Measurements from ENCODE around the gene AFAP1.

Gene AFAP1

DNA sequence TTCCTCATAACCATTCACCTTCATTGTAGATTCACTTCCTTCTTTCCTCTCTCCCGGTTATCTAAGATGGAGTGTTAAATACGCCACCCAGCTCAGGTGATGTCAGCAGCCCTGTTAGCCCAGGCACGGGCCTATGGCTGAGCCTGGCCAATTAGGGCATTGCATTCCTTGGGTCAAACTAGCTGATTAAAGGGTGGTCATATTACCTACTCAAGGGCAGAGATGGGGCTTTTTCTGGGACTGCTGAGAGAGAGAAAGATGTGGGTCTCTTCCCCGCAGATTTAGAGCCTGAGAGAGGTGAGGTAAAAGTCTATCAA, 39.9 kb upstream of the AFAP1 start:
- Histone ChIP-seq H3K9me3 (ENCODE audit: insufficient read depth, low read depth, low read length) (no peaks in the 10 kb centered on the region; the same call in 1 of the 2 replicates), H3K4me1 (ENCODE audit: insufficient read depth, low read length, poor library complexity, severe bottlenecking) (no peaks in the 10 kb centered on the region), H3F3A (ENCODE audit: low read depth) (no peaks in the 10 kb centered on the region), H3K79me2 (ENCODE audit: insufficient read depth, low read length) (no peaks in the 10 kb centered on the region), H3K4me2 (ENCODE audit: low read depth, low read length, poor library complexity, severe bottlenecking) (no peak overlapping the region), H3K9ac (ENCODE audit: low read depth, low read length, poor library complexity, severe bottlenecking) (no peak overlapping the region), H2AFZ (ENCODE audit: low read length) (no peak overlapping the region), H3K9me2 (replicated peaks; ENCODE audit: low read depth, low read length) (no peaks in the 10 kb centered on the region), H4K20me1 (ENCODE audit: insufficient read depth, low read length, poor library complexity, severe bottlenecking) (no peaks in the 10 kb centered on the region), H3K4me3 (ENCODE audit: low read length, poor library complexity, severe bottlenecking) (no peak overlapping the region), H3K27me3 (ENCODE audit: insufficient read depth, low read length, poor library complexity, severe bottlenecking) (no peaks in the 10 kb centered on the region), H3K36me3 (ENCODE audit: insufficient read depth, low read length) (no peaks in the 10 kb centered on the region)
- TF ChIP-seq EZH2phosphoT487 (IDR thresholded peaks at IDR 0.05; ENCODE audit: borderline replicate concordance) = no peak
- TF ChIP-seq, protein P1, sequence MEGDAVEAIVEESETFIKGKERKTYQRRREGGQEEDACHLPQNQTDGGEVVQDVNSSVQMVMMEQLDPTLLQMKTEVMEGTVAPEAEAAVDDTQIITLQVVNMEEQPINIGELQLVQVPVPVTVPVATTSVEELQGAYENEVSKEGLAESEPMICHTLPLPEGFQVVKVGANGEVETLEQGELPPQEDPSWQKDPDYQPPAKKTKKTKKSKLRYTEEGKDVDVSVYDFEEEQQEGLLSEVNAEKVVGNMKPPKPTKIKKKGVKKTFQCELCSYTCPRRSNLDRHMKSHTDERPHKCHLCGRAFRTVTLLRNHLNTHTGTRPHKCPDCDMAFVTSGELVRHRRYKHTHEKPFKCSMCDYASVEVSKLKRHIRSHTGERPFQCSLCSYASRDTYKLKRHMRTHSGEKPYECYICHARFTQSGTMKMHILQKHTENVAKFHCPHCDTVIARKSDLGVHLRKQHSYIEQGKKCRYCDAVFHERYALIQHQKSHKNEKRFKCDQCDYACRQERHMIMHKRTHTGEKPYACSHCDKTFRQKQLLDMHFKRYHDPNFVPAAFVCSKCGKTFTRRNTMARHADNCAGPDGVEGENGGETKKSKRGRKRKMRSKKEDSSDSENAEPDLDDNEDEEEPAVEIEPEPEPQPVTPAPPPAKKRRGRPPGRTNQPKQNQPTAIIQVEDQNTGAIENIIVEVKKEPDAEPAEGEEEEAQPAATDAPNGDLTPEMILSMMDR (conservative IDR thresholded peaks at IDR 0.05; ENCODE audit: low read length) = no peak

DNA sequence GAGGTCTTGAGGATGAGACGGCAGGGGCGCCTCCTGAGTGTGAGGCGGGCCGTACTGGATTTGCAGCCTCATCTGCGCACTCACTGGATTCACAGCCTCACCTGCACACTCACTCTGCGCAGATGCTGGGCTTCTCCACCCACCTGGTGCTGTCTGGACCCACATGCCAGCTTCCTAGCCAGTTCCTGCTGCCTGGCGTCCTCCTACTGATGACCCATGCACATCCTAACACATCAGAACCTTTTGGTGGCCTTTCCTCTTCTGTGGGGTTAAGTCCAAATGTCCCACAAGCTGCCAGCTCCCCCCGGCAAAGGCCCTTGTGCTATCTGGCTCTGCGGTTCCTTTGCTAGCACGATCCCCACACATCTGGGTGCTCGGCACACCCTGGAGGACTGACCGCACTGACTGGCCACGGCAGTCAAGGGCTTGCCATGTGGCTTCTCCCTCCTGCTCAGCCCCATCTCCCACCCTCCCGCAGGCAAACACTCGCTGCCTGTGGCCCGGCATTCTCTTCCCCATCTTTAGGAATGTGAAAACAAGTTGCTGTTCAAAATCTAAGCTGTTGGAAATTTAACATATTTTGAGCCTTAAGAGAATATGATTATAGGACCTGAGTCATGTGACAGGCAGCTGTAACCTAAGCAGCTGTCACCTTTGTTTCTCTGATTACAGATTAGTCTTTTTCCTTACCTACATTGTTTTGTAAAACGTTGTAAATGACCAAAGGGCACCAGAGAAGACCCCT, 39.4 kb upstream of the AFAP1 start:
- Histone ChIP-seq H3K9ac (ENCODE audit: low read depth, low read length, poor library complexity, severe bottlenecking) (no peak overlapping the region), H3K4me3 (ENCODE audit: low read length, poor library complexity, severe bottlenecking) (no peak overlapping the region), H3K9me2 (replicated peaks; ENCODE audit: low read depth, low read length) (no peaks in the 10 kb centered on the region), H3K4me2 (ENCODE audit: low read depth, low read length, poor library complexity, severe bottlenecking) (no peak overlapping the region), H3K9me3 (ENCODE audit: insufficient read depth, low read depth, low read length) (no peaks in the 10 kb centered on the region; the same call in 1 of the 2 replicates), H3K27me3 (ENCODE audit: insufficient read depth, low read length, poor library complexity, severe bottlenecking) (no peaks in the 10 kb centered on the region), H3F3A (ENCODE audit: low read depth) (no peaks in the 10 kb centered on the region), H3K79me2 (ENCODE audit: insufficient read depth, low read length) (no peaks in the 10 kb centered on the region), H4K20me1 (ENCODE audit: insufficient read depth, low read length, poor library complexity, severe bottlenecking) (no peaks in the 10 kb centered on the region), H3K36me3 (ENCODE audit: insufficient read depth, low read length) (no peaks in the 10 kb centered on the region), H3K4me1 (ENCODE audit: insufficient read depth, low read length, poor library complexity, severe bottlenecking) (no peaks in the 10 kb centered on the region), H2AFZ (ENCODE audit: low read length) (no peak overlapping the region)
- no peak for TF ChIP-seq EZH2phosphoT487 (IDR thresholded peaks at IDR 0.05; ENCODE audit: borderline replicate concordance)
- TF ChIP-seq, protein P1 (conservative IDR thresholded peaks at IDR 0.05; ENCODE audit: low read length) = no peak

DNA sequence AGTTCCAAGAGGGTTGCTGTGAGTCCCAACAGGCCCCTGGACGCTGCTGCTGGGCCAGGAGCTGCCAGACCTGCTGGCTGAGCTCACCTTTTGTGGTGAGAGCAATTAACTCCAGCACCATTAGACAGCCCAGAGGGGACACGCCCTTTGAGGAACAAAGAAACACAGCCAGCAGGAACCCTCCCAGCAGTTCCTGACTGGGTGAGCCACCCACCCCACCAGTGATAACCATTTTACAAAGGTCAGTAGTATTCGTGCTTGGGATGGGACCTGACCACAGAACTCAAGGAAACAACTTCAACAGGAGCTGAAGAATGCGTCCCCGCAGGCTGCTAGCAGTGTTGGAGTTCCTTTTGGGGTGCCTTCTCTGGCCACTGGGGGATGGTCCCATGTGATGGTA, 38.8 kb upstream of the AFAP1 start:
- Histone ChIP-seq H3K9ac (ENCODE audit: low read depth, low read length, poor library complexity, severe bottlenecking) (no peak overlapping the region), H3F3A (ENCODE audit: low read depth) (no peaks in the 10 kb centered on the region), H3K9me2 (replicated peaks; ENCODE audit: low read depth, low read length) (no peaks in the 10 kb centered on the region), H2AFZ (ENCODE audit: low read length) (no peak overlapping the region), H3K4me1 (ENCODE audit: insufficient read depth, low read length, poor library complexity, severe bottlenecking) (no peaks in the 10 kb centered on the region), H3K4me2 (ENCODE audit: low read depth, low read length, poor library complexity, severe bottlenecking) (no peak overlapping the region), H3K27me3 (ENCODE audit: insufficient read depth, low read length, poor library complexity, severe bottlenecking) (no peaks in the 10 kb centered on the region), H3K36me3 (ENCODE audit: insufficient read depth, low read length) (no peaks in the 10 kb centered on the region), H3K79me2 (ENCODE audit: insufficient read depth, low read length) (no peaks in the 10 kb centered on the region), H4K20me1 (ENCODE audit: insufficient read depth, low read length, poor library complexity, severe bottlenecking) (no peaks in the 10 kb centered on the region), H3K4me3 (ENCODE audit: low read length, poor library complexity, severe bottlenecking) (no peak overlapping the region), H3K9me3 (ENCODE audit: insufficient read depth, low read depth, low read length) (no peaks in the 10 kb centered on the region; the same call in 1 of the 2 replicates)
- TF ChIP-seq, protein P1 (conservative IDR thresholded peaks at IDR 0.05; ENCODE audit: low read length) = no peak
- no peak for TF ChIP-seq EZH2phosphoT487 (IDR thresholded peaks at IDR 0.05; ENCODE audit: borderline replicate concordance)

Data from Loucy (cell line).